Measurements from ENCODE around the gene BMF.

Gene BMF

GRCh38 chr15:40063563-40064011, 45.1 kb downstream of the BMF start:
- DNase-seq (ENCODE audit: low read depth in 2 of 2), result peak; percentile 26 to 92

GRCh38 chr15:40062816-40063562, 45.7 kb downstream of the BMF start:
- no peak for DNase-seq (ENCODE audit: low read depth in 2 of 2)
- no peak for TF ChIP-seq CTCF (IDR thresholded peaks at IDR 0.05; ENCODE audit: low read depth, low read length)
- H3K4me3 ChIP-seq (replicated peaks in 1 of 2; ENCODE audit: low read depth in 2 of 2, low read length in 2 of 2), result no peak overlapping the region

More at GRCh38 chr15:40063563-40064011, 45.1 kb downstream of the BMF start:
- no peak overlapping the region for H3K4me3 ChIP-seq (replicated peaks in 1 of 2; ENCODE audit: low read depth in 2 of 2, low read length in 2 of 2)
- no peak for TF ChIP-seq CTCF (IDR thresholded peaks at IDR 0.05; ENCODE audit: low read depth, low read length)

GRCh38 chr15:40061212-40061901, 47.3 kb downstream of the BMF start:
- no peak overlapping the region for H3K4me3 ChIP-seq (replicated peaks in 1 of 2; ENCODE audit: low read depth in 2 of 2, low read length in 2 of 2)
- TF ChIP-seq CTCF (IDR thresholded peaks at IDR 0.05; ENCODE audit: low read depth, low read length), result no peak
- DNase-seq (ENCODE audit: low read depth in 2 of 2), result no peak

GRCh38 chr15:40060236-40060961, 48.3 kb downstream of the BMF start:
- no peak for DNase-seq (ENCODE audit: low read depth in 2 of 2)
- TF ChIP-seq CTCF (IDR thresholded peaks at IDR 0.05; ENCODE audit: low read depth, low read length), result no peak

GRCh38 chr15:40059821-40060220, 48.9 kb downstream of the BMF start:
- TF ChIP-seq CTCF (IDR thresholded peaks at IDR 0.05; ENCODE audit: low read depth, low read length), result no peak
- DNase-seq (ENCODE audit: low read depth in 2 of 2), result no peak

More at GRCh38 chr15:40060236-40060961, 48.3 kb downstream of the BMF start:
- H3K4me3 ChIP-seq (replicated peaks in 1 of 2; ENCODE audit: low read depth in 2 of 2, low read length in 2 of 2), result no peak overlapping the region

GRCh38 chr15:40058476-40059140, 50.1 kb downstream of the BMF start:
- peak; percentile 67 to 74 for DNase-seq (ENCODE audit: low read depth in 2 of 2)
- H3K4me3 ChIP-seq (replicated peaks in 1 of 2; ENCODE audit: low read depth in 2 of 2, low read length in 2 of 2), result no peak overlapping the region
- TF ChIP-seq CTCF (IDR thresholded peaks at IDR 0.05; ENCODE audit: low read depth, low read length), result no peak

More at GRCh38 chr15:40059821-40060220, 48.9 kb downstream of the BMF start:
- H3K4me3 ChIP-seq (replicated peaks in 1 of 2; ENCODE audit: low read depth in 2 of 2, low read length in 2 of 2), result no peak overlapping the region

All from cardiac fibroblast (primary cell).